NCI-H510A (cell line): ENCODE results near the gene PICALM.

Source experiments
- DNase-seq: peaks from one replicate; lab custom pipeline; 2025; lab: John Stamatoyannopoulos, UW

Gene PICALM

GRCh38 chr11:86081455-86081854, 12.6 kb upstream of the PICALM start:
- DNase-seq: no peak

- DNase-seq: no peak
Measured at GRCh38 chr11:86079421-86079820, 10.5 kb upstream of the PICALM start.

GRCh38 chr11:86073948-86074347, 5.1 kb upstream of the PICALM start:
- DNase-seq: no peak

GRCh38 chr11:86072211-86072610, 3.3 kb upstream of the PICALM start:
- no peak for DNase-seq

- DNase-seq: no peak
Measured at GRCh38 chr11:86070142-86071056, 1.5 kb upstream of the PICALM start.

GRCh38 chr11:86069408-86070101, 671 bp upstream of the PICALM start:
- DNase-seq: no peak

- no peak for DNase-seq
Measured at GRCh38 chr11:86068138-86068871, 579 bp downstream of the PICALM start.

- DNase-seq: no peak
Measured at GRCh38 chr11:86067851-86068137, 1.1 kb downstream of the PICALM start.

GRCh38 chr11:86067009-86067850, 1.7 kb downstream of the PICALM start:
- no peak for DNase-seq

GRCh38 chr11:86066657-86067008, 2.3 kb downstream of the PICALM start:
- DNase-seq: no peak

GRCh38 chr11:86066033-86066432, 2.9 kb downstream of the PICALM start:
- DNase-seq: no peak

GRCh38 chr11:86064220-86064803, 4.6 kb downstream of the PICALM start:
- no peak for DNase-seq

- DNase-seq: no peak
Measured at GRCh38 chr11:86063536-86063935, 5.3 kb downstream of the PICALM start.

- DNase-seq: no peak
Measured at GRCh38 chr11:86062719-86063118, 6.2 kb downstream of the PICALM start.

- no peak for DNase-seq
Measured at GRCh38 chr11:86061483-86062205, 7.2 kb downstream of the PICALM start.

- DNase-seq: no peak
Measured at GRCh38 chr11:86060544-86060943, 8.3 kb downstream of the PICALM start.

- DNase-seq: no peak
Measured at GRCh38 chr11:86058360-86058759, 10.5 kb downstream of the PICALM start.

GRCh38 chr11:86056351-86056854, 12.5 kb downstream of the PICALM start:
- no peak for DNase-seq

- no peak for DNase-seq
Measured at GRCh38 chr11:86052693-86053641, 15.9 kb downstream of the PICALM start.
